MM.1S (cell line): ENCODE results near the gene PTH1R.

ENCODE experiments used
- DNase-seq: peaks from one replicate; pipeline ENCODE4 v3.0.0-alpha.2; 2015
- H2AFZ ChIP-seq: fragments of 300-600 bp; sonication (generic); 2 replicates; pipeline ENCODE4 v1.6.0; 2016; ENCODE audit warnings: antibody characterized with exemption, low read length
- H3F3A ChIP-seq: fragments of 300-600 bp; sonication (generic); 2 replicates; pipeline ENCODE4 v1.6.1; 2016; ENCODE audit warnings: mild to moderate bottlenecking, antibody characterized with exemption, low read length, moderate library complexity, mixed read lengths; ENCODE audit not compliant: insufficient read depth
- H3K27ac ChIP-seq: fragments of 300-600 bp; sonication (generic); 2 replicates; pipeline ENCODE4 v1.5.1; 2016; ENCODE audit warnings: mild to moderate bottlenecking, low read length
- H3K27me3 ChIP-seq: fragments of 300-600 bp; sonication (generic); replicated peaks from 2 replicates; pipeline ENCODE4 v1.6.0; 2016; ENCODE audit warnings: low read length; ENCODE audit not compliant: insufficient read depth
- H3K36me3 ChIP-seq: fragments of 300-600 bp; sonication (generic); replicated peaks from 2 replicates; pipeline ENCODE4 v1.6.1; 2016; ENCODE audit warnings: mild to moderate bottlenecking, low read length, mixed read lengths; ENCODE audit not compliant: insufficient read depth
- H3K4me1 ChIP-seq: fragments of 300-600 bp; sonication (generic); 2 replicates; pipeline ENCODE4 v1.6.1; 2016; ENCODE audit warnings: low read length, mixed read lengths
- H3K4me2 ChIP-seq: fragments of 300-600 bp; sonication (generic); 2 replicates; pipeline ENCODE4 v1.6.0; 2016; ENCODE audit warnings: low read depth, low read length
- H3K4me3 ChIP-seq: fragments of 300-600 bp; sonication (generic); 2 replicates; pipeline ENCODE4 v1.5.1; 2016; ENCODE audit warnings: low read length, mixed read lengths
- H3K79me2 ChIP-seq: fragments of 300-600 bp; sonication (generic); 2 replicates; pipeline ENCODE4 v1.6.1; 2016; ENCODE audit warnings: mixed run types, low read length, mixed read lengths
- H3K9ac ChIP-seq: fragments of 300-600 bp; sonication (generic); 2 replicates; pipeline ENCODE4 v1.6.1; 2016; ENCODE audit warnings: low read length, mixed read lengths
- H3K9me2 ChIP-seq: fragments of 300-600 bp; sonication (generic); replicated peaks from 2 replicates; pipeline ENCODE4 v1.6.1; 2016; ENCODE audit warnings: mild to moderate bottlenecking, low read length, mixed read lengths; ENCODE audit not compliant: insufficient read depth
- H3K9me3 ChIP-seq: fragments of 300-600 bp; sonication (generic); replicated peaks from 2 replicates; pipeline ENCODE4 v1.6.1; 2016; ENCODE audit warnings: mild to moderate bottlenecking, low read length, mixed read lengths; ENCODE audit not compliant: insufficient read depth
- H4K20me1 ChIP-seq: fragments of 300-600 bp; sonication (generic); 2 replicates; pipeline ENCODE4 v1.6.1; 2016; ENCODE audit warnings: mild to moderate bottlenecking, low read length, moderate library complexity, mixed read lengths; ENCODE audit not compliant: insufficient read depth
- EZH2 ChIP-seq: fragments of 300-600 bp; sonication (generic); optimal IDR thresholded peaks from 2 replicates; pipeline ENCODE3; 2017; ENCODE audit warnings: low read depth, mild to moderate bottlenecking, antibody characterized with exemption, low read length, mixed read lengths
- EZH2phosphoT487 ChIP-seq: fragments of 300-600 bp; sonication (generic); IDR thresholded peaks from 2 replicates; pipeline ENCODE4 v1.6.1; 2018; ENCODE audit warnings: antibody characterized with exemption, low read length
- TF ChIP-seq, protein P1 (sequence below): fragments of 300-600 bp; sonication (generic); IDR thresholded peaks from 2 replicates; pipeline ENCODE4 v1.5.1; 2016; ENCODE audit warnings: antibody characterized with exemption, low read length, mixed read lengths

PTH1R gene

DNA sequence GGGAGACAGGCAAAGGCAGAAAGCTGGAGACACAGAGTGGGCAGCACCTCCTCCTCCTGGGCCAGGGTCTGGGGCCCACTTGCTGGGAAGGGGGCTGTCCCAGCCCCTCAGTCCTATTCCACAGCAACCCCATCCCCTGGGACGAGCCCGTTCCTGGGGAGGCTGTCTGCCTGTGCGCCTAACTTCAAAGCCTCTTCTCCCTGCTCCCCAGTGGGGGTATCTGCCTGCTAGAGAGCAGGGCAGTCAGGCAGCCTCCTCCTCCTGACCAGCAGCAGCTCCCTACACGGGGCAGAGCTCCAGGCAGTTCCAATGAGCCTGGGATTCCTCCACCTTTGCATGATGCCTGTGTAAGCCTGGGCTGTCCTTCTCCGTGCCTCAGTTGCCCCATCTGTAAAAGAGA lies 6.9 kb downstream of the PTH1R start:
- H3K4me1 ChIP-seq: no peaks in the 10 kb centered on the region
- no peaks in the 10 kb centered on the region for H3K36me3 ChIP-seq
- DNase-seq: no peak
- H3K4me2 ChIP-seq: no peak overlapping the region
- H3K27me3 ChIP-seq: peaks cover 72% of the 10 kb centered on the region
- no peaks in the 10 kb centered on the region for H3K9me3 ChIP-seq
- H4K20me1 ChIP-seq: no peaks in the 10 kb centered on the region
- H3K79me2 ChIP-seq: no peaks in the 10 kb centered on the region
- no peak overlapping the region for H3K27ac ChIP-seq
- H3F3A ChIP-seq: no peaks in the 10 kb centered on the region
- H3K9me2 ChIP-seq: no peaks in the 10 kb centered on the region
- TF ChIP-seq EZH2phosphoT487: no peak
- no peak for TF ChIP-seq EZH2
- TF ChIP-seq, protein P1, sequence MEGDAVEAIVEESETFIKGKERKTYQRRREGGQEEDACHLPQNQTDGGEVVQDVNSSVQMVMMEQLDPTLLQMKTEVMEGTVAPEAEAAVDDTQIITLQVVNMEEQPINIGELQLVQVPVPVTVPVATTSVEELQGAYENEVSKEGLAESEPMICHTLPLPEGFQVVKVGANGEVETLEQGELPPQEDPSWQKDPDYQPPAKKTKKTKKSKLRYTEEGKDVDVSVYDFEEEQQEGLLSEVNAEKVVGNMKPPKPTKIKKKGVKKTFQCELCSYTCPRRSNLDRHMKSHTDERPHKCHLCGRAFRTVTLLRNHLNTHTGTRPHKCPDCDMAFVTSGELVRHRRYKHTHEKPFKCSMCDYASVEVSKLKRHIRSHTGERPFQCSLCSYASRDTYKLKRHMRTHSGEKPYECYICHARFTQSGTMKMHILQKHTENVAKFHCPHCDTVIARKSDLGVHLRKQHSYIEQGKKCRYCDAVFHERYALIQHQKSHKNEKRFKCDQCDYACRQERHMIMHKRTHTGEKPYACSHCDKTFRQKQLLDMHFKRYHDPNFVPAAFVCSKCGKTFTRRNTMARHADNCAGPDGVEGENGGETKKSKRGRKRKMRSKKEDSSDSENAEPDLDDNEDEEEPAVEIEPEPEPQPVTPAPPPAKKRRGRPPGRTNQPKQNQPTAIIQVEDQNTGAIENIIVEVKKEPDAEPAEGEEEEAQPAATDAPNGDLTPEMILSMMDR: no peak
- H3K9ac ChIP-seq: no peak overlapping the region
- no peak overlapping the region for H3K4me3 ChIP-seq
- H2AFZ ChIP-seq: no peak overlapping the region

DNA sequence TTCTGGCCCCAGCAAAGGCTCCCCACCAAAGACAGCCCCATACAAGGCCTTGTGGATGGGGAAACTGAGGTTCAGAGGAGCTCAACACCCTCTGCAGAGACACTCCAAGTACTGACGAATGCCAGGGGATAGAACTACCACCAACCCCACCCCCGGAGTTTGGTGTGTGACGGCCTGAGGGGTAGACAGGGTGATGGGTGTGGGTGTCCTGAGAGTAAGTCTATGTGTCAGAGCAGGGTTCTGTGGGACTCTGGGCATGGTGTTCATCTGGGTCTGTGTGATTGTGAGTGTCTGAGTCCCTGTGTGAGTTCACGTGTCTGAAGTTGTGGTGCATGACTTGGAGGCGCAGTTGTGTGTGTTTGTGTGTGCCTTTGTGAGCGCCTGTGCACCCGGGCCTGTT lies 7.4 kb downstream of the PTH1R start:
- no peak for DNase-seq
- Histone ChIP-seq H3K9me2 (no peaks in the 10 kb centered on the region), H3K9me3 (no peaks in the 10 kb centered on the region), H3K4me3 (no peak overlapping the region), H3K79me2 (no peaks in the 10 kb centered on the region), H3K4me1 (no peaks in the 10 kb centered on the region), H4K20me1 (no peaks in the 10 kb centered on the region), H3F3A (no peaks in the 10 kb centered on the region), H3K9ac (no peak overlapping the region), H3K4me2 (no peak overlapping the region), H3K27ac (no peak overlapping the region), H3K27me3 (peaks cover 74% of the 10 kb centered on the region), H3K36me3 (no peaks in the 10 kb centered on the region), H2AFZ (no peak overlapping the region)
- TF ChIP-seq, protein P1: no peak
- TF ChIP-seq EZH2: no peak

DNA sequence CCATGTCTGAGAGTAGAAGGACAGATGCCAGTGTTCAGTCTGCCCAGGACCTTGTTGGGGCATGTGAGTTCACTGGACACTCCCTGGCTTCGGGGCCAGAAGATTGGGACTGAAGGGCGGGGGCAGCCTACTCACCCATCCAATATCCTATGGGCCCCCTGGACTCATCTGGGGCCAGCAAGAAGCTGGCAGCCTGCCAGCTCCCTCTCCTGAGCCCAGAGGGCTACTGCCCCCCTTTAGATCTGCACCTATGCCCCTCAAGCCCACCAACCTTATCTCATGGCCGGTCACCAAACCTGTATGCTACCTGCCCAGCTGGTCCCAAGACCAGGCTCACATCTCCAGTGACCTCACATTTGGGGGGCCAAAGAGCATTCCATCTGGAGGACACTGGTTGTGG lies 8.1 kb downstream of the PTH1R start:
- peaks cover 74% of the 10 kb centered on the region for H3K27me3 ChIP-seq
- no peaks in the 10 kb centered on the region for H3K36me3 ChIP-seq
- H3K9me2 ChIP-seq: no peaks in the 10 kb centered on the region

More for the DNA sequence above, 8.1 kb downstream of the PTH1R start:
- Histone ChIP-seq H3K4me2 (no peak overlapping the region), H3K9me3 (no peaks in the 10 kb centered on the region), H3K9ac (no peak overlapping the region), H4K20me1 (no peaks in the 10 kb centered on the region), H2AFZ (no peak overlapping the region), H3K27ac (no peak overlapping the region), H3K4me3 (no peak overlapping the region), H3K79me2 (no peaks in the 10 kb centered on the region), H3K4me1 (no peaks in the 10 kb centered on the region), H3F3A (no peaks in the 10 kb centered on the region)
- no peak for DNase-seq
- no peak for TF ChIP-seq EZH2
- TF ChIP-seq, protein P1: no peak
- TF ChIP-seq EZH2phosphoT487: no peak
